SK-N-SH (cell line): ENCODE data around the gene RNF217.

Experiments
- JUND ChIP-seq: IDR thresholded peaks from 2 replicates; pipeline ENCODE4 v1.4.0; 2012
- RXRA ChIP-seq: IDR thresholded peaks from 2 replicates; pipeline ENCODE4 v1.4.0; 2012; ENCODE audit warnings: low read depth, mild to moderate bottlenecking, borderline replicate concordance

DNA sequence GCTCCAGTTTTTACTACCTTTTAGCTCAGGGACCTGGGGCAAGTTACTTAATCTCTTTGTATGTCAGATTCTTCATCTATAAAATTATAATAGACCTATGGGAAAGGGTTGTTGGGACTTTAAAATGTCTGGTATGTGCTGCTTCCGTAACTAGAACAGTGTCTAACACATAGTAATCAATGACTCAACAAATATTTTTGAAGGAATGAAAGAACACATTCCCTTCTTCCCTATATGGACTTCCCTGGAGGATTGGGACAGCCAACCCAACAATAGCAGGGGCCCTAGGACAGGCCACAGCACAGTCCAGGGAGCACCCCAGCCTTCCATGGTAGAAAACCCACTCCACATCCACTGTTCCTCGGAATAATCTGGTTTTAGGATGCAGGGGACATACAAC is 140.7 kb downstream of the RNF217 start:
- TF ChIP-seq RXRA, result no peak
- no peak for TF ChIP-seq JUND
